NCI-H69 (cell line): Measurements from ENCODE around the gene SRRM1.
"Not testable (repeated sequence)": the region's sequence is repeated elsewhere in the genome, so short reads cannot be mapped to it uniquely, and the experiment has no call there.

Source experiments
- DNase-seq: peaks from one replicate; lab custom pipeline; 2025; lab: John Stamatoyannopoulos, UW

The SRRM1 gene

DNA sequence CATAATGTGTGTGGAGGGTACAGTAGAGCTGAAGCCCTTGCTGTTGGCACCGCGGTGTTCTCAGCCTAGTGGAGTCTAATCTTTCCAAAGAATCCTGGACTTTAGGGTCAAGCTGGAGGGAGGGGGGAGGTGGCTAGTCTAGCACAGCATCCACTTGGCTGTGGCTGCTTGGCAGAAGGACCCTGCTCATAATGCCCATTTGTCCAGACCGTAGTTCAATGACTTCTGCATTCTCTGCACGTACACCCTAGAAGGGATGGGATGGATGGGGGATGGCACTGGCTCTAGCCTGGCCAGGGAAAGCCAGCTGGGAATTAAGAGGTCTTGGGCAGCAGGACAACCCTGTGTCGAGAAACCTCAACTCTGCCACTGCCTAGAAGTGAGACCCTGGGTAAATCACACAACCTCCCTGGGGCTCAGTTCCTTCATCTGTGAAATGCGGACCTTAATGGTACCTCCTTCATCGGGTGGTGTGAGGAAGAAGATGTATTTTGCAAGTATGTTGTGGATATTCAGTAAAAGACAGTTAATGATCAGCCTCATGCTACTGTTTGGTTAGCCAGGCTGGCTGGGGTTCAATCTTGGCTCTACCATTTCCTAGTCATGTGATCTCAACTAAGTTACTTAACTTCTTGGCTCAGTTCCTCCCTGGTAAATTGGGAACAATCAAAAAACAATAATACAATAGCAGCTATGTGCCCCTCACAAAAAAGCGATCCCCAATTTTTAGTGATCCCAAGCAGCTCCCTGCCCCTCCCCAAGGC is 75.0 kb downstream of the SRRM1 start:
- DNase-seq: no peak

DNA sequence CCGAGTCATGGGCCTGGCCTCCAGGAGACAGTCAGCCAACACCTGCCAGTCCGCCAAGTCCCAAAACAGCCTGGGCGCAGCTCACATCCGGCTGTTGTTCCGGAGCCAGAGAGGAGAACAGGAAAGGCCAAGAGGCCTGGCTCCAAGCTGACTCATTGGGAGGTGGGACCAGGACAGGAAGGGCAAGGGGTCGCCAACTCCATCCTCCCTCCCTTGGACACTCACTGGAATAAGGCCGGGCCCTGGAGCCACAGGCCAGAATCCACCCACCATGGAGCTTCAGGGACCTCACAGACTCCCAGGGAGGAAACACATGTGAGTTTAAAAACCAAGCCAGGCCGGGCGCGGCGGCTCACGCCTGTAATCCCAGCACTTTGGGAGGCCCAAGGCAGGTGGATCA is 77.0 kb downstream of the SRRM1 start:
- DNase-seq: no peak

DNA sequence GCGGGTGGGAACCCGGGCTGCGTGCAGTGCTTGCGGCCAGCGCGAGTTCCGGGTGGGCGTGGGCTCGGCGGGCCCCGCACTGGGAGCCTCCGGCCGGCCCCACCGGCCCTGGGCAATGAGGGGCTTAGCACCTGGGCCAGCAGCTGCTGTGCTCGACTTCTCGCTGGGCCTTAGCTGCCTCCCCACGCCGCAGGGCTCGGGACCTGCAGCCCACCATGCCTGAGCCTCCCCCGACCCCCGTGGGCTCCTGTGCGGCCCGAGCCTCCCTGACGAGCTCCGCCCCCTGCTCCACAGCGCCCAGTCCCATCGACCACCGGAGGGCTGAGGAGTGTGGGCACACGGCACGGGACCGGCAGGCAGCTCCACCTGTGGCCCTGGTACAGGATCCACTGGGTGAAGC is 78.4 kb downstream of the SRRM1 start:
- DNase-seq: no peak

DNA sequence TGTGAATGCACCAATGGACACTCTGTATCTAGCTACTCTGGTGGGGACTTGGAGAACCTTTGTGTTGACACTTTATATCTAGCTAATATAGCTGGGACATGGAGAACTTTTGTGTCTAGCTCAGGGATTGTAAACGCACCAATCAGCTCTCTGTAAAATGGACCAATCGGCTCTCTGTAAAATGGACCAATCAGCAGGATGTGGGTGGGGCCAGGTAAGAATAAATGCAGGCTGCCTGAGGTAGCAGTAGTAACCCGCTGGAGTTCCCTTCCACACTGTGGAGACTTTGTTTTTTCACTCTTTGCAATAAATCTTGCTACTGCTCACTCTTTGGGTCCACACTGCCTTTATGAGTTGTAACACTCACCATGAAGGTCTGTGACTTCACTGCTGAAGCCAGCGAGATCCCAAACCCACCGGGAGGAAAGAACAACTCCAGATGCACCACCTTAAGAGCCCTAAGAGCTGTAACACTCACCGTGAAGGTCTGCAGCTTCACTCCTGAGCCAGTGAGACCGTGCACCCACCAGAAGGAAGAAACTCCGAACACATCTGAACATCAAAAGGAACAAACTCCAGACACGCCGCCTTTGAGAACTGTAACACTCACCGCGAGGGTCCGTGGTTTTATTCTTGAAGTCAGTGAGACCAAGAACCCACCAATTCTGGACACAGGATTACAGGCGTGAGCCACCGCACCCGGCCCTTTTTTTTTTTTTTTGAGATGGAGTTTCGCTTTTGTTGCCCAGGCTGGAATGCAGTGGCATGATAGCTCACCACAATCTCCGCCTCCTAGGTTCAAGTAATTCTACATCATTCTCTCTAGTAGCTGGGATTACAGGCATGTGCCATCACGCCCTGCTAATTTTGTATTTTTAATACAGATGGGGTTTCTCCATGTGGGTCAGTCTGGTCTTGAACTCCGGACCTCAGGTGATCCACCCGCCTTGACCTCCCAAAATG is 79.3 kb downstream of the SRRM1 start:
- DNase-seq: not testable (repeated sequence)
